ENCODE results near the gene U2AF1L4. TPM values are rescaled to one million over a fixed set of nuclear protein-coding genes. Genes with fewer than 3 reads are reported as not detected.

The U2AF1L4 gene
- polyA plus RNA-seq, 1 donor from 2014 or later = 74.8 TPM

DNA sequence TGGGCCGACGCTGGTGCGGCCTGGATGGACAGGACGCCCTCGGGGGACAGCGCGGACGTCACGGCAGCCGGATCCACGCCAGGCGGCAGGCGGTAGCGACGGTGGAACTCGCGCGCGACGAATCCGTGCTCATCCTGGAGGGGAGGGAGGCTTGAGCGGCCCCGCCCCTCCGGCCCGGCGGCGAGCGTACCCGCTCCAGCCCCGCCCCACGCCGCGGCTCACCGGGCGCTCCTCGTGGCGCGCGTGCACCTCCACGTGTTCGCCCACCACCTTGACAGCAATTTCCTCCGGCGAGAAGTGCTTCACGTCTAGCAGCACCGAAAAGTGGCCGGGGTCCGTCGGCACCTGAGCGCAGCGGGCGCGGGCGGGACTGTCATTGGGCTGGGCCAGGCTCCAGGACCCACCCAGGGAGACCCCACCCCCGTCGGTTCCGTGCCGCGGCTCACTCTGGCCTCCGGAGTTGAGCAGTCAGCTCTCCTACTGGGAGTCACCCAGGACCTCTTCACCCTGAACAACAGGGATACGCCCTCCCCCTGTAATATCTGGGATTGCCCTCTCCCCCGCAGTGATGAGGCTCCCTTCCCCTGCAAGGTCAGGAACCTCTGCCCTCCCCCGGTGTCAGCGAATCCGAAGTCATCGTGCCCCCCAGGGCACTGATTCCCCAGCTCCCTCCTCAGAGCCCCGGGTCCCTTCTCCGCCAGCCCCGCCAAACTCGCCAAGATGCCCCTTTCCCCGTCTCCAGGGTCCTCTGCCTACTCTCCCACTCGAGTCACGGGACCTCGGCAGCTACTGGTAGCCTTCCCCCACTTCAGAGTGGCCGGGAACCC lies 10.5 kb upstream of the U2AF1L4 start:
- H3K9me3 Mint-ChIP-seq = peaks cover 0 to 2% (median 0%) of the 10 kb centered on the region in 3 donors
- H3K4me1 Mint-ChIP-seq = peaks cover 6 to 10% (median 9%) of the 10 kb centered on the region in 3 donors
- H3K4me3 Mint-ChIP-seq = peak overlapping the region; percentile 30 to 69 (median 55)
- peaks cover 13% of the 10 kb centered on the region for H3K27me3 Mint-ChIP-seq
- H3K36me3 Mint-ChIP-seq = no peaks in the 10 kb centered on the region
- H3K27ac Mint-ChIP-seq = peak overlapping the region in 2 of 3 donors; percentile 39 to 59

DNA sequence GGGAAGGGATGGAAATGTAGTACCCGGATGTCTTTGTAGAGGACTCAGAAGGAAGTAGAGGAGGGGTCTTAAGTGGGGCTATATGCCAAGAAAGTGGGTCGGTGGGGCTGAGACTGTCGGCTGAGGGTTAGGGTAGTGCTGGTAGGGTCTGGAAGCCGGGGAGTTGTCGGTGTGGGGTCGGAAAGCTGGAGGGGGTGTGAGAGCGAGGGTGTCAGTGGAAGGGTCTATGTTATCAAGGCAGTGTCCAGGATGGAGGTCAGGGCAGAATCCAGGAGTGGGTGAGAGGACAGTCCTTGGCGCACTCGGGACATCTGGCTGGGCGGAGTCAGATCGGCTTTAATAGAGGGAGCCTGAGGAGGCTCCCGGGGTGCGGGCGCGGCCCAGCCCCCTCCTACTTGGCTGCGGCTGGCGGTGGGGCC lies 9.9 kb upstream of the U2AF1L4 start:
- no peaks in the 10 kb centered on the region for H3K36me3 Mint-ChIP-seq
- H3K9me3 Mint-ChIP-seq = peaks cover 0 to 2% (median 0%) of the 10 kb centered on the region in 3 donors
- peak overlapping the region in 2 of 4 donors; percentile 6 to 78 for H3K4me3 Mint-ChIP-seq
- peaks cover 6 to 11% (median 10%) of the 10 kb centered on the region in 3 donors for H3K4me1 Mint-ChIP-seq
- H3K27ac Mint-ChIP-seq = no peak overlapping the region
- H3K27me3 Mint-ChIP-seq = peaks cover 13% of the 10 kb centered on the region

DNA sequence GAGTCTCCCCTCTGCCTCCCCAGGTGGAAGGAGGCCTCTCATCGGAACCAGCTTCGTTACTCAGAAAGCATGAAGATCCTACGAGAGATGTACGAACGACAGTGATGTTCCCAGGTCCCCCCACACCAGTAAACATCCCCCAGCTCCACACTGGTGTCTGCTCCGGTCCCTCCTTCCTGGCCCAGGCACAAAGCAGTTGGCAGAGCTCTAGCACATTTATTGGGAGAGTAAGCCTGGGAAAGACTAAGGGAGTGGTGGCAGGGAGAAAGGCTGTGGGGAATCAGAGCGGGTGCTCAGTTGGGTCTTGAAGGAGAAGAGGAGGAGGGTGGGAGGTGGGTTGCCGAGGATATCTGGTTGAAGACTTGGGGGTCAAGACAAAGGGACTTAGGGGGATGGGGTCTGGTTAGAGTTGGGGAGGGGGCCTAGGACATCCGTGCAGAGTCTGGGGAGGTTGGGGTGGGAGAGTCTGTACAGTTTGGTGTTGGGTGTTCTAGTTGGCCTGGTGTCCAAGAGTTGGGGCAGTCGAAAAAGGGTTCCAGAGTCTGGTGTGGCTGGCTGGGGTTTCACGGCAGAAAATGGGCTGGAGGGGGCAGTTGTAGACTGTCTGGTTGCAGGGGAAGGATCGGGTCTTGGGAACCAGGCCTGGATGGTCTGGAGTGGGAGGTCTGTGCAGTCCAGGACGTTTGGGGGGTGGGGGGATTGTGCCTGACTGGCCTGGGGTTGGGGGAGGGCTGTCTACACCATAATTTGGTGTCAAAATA lies 9.3 kb upstream of the U2AF1L4 start:
- Mint-ChIP-seq H3K27ac (no peak overlapping the region), H3K9me3 (peaks cover 0 to 2% (median 0%) of the 10 kb centered on the region in 3 donors), H3K4me3 (peak overlapping the region in 3 of 4 donors; percentile 44 to 78 (median 66)), H3K4me1 (peaks cover 6 to 12% (median 12%) of the 10 kb centered on the region in 3 donors), H3K36me3 (no peaks in the 10 kb centered on the region), H3K27me3 (peaks cover 13% of the 10 kb centered on the region)

DNA sequence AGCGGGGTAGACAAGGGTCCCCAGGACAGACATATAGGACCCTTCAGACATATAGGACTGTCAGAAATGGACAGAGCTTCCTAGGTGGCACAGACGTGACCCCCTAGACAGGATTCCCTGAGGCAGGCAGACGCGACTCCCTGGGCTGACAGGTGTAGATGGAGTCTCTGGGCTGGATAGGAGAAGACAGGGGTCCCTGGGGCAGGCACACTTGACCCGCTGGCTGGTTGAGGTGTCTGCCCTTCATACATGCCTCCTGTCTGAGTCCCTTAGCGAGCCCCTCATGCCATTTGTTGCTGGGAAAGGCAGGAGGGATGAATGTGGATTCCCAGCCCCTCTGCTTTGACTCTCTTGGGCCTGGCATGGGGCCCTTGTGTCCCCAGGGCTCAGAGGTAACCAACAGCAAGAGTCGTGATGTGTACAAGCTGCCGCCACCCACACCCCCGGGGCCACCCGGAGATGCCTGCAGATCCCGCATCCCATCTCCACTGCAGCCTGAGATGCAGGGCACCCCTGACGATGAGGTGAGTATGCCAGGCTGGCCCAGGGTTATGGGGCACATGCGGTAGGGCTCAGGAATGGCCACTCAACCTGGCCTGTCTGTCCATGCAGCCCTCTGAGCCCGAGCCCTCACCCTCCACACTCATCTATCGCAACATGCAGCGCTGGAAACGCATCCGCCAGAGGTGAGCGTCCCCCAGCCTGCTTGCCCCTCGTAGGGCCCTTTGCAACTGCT lies 8.6 kb upstream of the U2AF1L4 start:
- peak overlapping the region in 1 of 4 donors; percentile 66 for H3K4me3 Mint-ChIP-seq
- H3K9me3 Mint-ChIP-seq = peaks cover 0 to 2% (median 0%) of the 10 kb centered on the region in 3 donors

DNA sequence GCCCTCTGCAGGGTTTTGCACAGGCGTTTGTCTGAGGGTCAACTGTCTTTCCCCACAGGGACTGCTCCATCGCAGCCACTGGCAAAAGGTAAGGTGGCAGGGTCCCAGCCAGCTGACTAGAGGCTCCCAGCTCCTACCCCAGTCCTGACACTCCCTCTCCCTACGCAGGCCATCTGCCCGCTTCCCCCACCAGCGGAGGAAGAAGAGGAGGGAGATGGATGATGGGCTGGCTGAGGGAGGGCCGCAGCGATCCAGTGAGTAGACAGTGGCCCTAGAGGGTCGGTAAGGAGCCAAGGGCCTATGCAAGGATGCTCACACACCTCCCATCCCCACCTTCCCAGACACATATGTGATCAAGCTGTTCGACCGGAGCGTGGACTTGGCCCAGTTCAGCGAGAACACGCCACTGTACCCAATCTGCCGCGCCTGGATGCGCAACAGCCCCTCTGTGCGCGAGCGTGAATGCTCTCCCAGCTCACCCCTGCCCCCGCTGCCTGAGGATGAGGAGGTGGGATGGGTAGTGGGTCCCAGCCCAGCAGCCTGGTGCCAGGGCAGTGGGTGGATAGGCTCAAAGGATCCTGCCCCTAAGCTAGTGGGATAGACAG lies 7.6 kb upstream of the U2AF1L4 start:
- Mint-ChIP-seq H3K4me3 (peak overlapping the region in 1 of 4 donors; percentile 66), H3K4me1 (peaks cover 9 to 20% (median 18%) of the 10 kb centered on the region in 3 donors), H3K9me3 (peaks cover 0 to 2% (median 0%) of the 10 kb centered on the region in 3 donors)

More for the DNA sequence above, 8.6 kb upstream of the U2AF1L4 start:
- Mint-ChIP-seq H3K4me1 (peaks cover 6 to 14% (median 14%) of the 10 kb centered on the region in 3 donors), H3K36me3 (no peaks in the 10 kb centered on the region), H3K27ac (peak overlapping the region in 1 of 3 donors; percentile 21), H3K27me3 (peaks cover 13% of the 10 kb centered on the region)

DNA sequence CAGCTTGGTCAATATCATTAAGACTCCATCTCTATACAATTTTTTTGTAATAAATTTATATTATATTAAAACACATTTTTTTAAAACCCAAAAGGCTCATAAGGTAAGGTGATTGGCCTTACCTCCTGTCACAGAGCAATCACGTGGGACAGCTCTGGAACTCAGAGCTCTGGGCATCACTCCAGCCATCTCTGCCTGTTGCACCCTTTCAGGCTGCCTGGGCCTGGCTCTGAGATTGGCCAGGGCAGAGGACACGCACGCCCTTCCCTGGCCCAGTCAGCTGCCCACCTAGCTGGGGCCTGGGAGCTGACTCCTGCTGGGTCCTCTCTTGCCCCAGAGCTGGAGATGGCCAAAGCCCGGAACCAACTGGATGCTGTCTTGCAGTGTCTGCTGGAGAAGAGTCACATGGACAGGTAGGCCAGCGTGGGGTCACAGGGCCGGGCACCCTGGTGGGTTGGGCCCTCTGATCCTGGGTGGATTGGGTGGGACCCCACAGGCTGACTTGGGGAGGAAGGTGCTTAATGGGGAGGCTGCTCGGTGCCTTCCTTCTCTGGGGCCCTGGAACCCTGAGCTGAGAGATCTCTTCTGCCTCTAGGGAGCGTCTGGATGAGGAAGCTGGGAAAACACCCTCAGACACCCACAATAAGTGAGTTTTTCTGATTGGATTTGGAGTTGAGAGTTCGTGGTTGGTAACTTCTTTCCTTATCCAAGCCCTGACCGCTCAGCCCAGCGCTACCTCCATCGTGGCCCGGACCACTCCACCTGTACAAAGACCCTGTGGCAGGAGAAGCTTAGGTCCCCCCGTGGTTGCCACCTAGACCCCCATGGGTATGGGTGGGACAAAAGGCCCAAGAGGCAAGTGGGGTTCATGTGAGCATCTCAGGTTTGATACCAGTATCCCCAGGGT lies 6.9 kb upstream of the U2AF1L4 start:
- H3K4me3 Mint-ChIP-seq = no peak overlapping the region
- peaks cover 7 to 21% (median 16%) of the 10 kb centered on the region in 3 donors for H3K4me1 Mint-ChIP-seq
- peaks cover 0 to 2% (median 0%) of the 10 kb centered on the region in 3 donors for H3K9me3 Mint-ChIP-seq
- H3K36me3 Mint-ChIP-seq = no peaks in the 10 kb centered on the region
- H3K27me3 Mint-ChIP-seq = peaks cover 10% of the 10 kb centered on the region
- H3K27ac Mint-ChIP-seq = no peak overlapping the region

More for the DNA sequence above, 7.6 kb upstream of the U2AF1L4 start:
- Mint-ChIP-seq H3K27me3 (peaks cover 12% of the 10 kb centered on the region), H3K36me3 (no peaks in the 10 kb centered on the region), H3K27ac (no peak overlapping the region)

DNA sequence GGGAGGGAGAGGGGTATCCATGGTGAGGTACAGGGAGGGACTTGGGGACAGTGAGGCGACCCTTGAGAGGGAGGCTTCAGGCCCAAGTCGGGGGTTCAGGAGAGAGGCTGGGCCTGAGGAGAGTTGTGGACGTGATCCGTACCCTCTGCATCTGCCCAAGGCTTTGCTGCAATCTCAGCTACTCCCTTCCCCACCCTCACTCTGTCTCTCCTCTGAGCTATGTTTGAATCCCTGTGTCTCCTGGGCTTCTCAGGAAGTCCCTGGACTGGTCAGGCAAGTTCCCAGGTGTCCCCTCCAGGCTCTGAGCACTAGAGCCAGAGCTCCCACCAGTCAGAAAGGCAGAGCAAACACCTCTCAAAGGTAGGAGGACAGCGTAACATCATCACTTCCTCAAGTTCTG lies 4.9 kb upstream of the U2AF1L4 start:
- H3K4me3 Mint-ChIP-seq = peak overlapping the region in 3 of 4 donors; percentile 72 to 78 (median 73)
- peaks cover 3% of the 10 kb centered on the region for H3K27me3 Mint-ChIP-seq
- no peak overlapping the region for H3K27ac Mint-ChIP-seq
- H3K36me3 Mint-ChIP-seq = no peaks in the 10 kb centered on the region
- H3K9me3 Mint-ChIP-seq = no peaks in the 10 kb centered on the region
- peaks cover 14 to 29% (median 24%) of the 10 kb centered on the region in 3 donors for H3K4me1 Mint-ChIP-seq

DNA sequence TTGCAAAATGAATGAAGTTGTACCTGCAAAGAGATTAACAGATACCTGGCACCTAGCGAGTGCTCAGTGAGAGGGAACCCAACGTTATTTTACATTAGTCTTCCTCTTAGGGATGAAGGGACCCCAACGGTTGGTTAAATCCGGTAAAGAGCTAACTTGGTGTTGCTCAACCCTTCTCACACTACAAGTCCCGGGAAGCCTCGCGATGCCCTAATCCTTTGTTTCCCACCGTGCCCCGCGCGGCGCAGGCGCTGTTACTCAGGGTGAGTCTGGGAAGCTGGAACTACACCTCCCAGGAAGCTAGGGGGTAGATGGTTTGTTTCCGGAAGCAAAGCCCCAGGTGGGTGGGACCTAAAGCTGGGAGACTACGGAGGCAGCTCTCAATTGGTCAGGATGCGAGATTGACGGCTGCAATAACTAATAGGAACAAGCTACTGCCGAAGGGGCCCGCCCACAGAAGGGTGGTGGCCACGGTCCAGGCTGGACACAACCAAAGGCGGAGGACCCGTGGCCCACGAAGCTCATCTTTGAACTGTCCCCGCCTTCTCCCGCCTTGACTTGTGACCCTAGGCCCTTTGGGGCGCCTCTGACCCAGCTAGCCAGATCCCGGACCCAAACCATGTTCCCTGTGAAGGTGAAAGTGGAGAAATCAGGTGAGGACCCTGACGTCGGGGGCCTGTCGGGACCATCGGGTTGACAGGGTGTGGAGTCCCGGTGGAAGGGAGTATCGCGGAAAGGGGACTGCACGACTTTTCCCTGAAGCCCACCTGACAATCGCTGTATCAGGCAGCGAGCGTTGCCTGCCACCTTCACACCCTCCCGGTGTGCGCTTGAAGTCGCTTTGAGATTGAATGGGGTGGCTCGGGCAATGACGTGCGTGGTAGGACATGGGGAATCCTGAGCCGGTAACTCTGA lies 3.1 kb upstream of the U2AF1L4 start, which contains the start of gene LIN37:
Gene LIN37 (plus strand): TSS at position 471 of the 915 bp plus-strand sequence. CDS start 149 bp downstream, at position 620.
- Mint-ChIP-seq H3K27me3 (no peaks in the 10 kb centered on the region), H3K4me3 (peak within 1 kb of the TSS; percentile 84 to 99 (median 98)), H3K9me3 (no peaks in the 10 kb centered on the region), H3K36me3 (peaks cover 2% of the 10 kb centered on the region), H3K4me1 (peaks cover 14 to 40% (median 32%) of the 10 kb centered on the region in 3 donors), H3K27ac (peak within 1 kb of the TSS; percentile 69 to 97 (median 80))

DNA sequence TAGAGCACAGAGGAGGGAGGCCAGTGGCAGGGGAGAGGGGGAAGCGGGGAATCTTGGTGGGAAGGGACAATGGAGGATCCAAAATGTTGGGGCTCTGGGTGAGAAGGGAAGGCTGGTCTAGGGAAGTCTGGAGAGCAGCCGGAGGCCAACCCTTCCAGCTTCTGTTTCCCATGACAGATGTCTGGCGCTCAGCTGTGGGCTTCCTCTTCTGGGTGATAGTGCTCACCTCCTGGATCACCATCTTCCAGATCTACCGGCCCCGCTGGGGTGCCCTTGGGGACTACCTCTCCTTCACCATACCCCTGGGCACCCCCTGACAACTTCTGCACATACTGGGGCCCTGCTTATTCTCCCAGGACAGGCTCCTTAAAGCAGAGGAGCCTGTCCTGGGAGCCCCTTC lies 1.3 kb upstream of the U2AF1L4 start:
- Mint-ChIP-seq H3K4me3 (peak overlapping the region; percentile 96 to 100 (median 100)), H3K9me3 (no peaks in the 10 kb centered on the region), H3K27me3 (no peaks in the 10 kb centered on the region), H3K36me3 (peaks cover 8% of the 10 kb centered on the region), H3K4me1 (peaks cover 20 to 47% (median 42%) of the 10 kb centered on the region in 3 donors), H3K27ac (peak overlapping the region in 1 of 3 donors; percentile 39)

DNA sequence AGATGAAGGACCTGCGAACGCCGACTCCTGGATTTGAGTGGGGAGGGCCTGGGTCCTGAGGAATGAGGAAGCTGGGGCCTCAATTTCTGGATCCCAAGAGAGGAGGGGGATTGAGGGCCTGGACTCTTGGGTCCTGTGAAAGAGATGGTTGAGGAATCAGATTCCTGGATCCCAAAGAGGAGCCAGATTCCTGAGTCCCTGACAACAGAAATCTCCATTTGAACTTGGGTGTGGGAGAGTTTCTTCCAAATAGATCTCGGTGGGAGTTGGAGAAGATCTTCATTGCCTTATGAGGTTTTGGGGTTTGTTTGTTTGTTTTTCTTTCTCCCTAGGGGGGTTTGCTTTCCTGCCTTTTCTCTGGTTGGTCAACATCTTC lies 857 bp upstream of the U2AF1L4 start:
- Mint-ChIP-seq H3K4me3 (peak overlapping the region; percentile 96 to 100 (median 100)), H3K9me3 (no peaks in the 10 kb centered on the region), H3K36me3 (peaks cover 8% of the 10 kb centered on the region), H3K27ac (peak overlapping the region; percentile 39 to 99 (median 67)), H3K4me1 (peaks cover 20 to 47% (median 42%) of the 10 kb centered on the region in 3 donors), H3K27me3 (no peaks in the 10 kb centered on the region)

DNA sequence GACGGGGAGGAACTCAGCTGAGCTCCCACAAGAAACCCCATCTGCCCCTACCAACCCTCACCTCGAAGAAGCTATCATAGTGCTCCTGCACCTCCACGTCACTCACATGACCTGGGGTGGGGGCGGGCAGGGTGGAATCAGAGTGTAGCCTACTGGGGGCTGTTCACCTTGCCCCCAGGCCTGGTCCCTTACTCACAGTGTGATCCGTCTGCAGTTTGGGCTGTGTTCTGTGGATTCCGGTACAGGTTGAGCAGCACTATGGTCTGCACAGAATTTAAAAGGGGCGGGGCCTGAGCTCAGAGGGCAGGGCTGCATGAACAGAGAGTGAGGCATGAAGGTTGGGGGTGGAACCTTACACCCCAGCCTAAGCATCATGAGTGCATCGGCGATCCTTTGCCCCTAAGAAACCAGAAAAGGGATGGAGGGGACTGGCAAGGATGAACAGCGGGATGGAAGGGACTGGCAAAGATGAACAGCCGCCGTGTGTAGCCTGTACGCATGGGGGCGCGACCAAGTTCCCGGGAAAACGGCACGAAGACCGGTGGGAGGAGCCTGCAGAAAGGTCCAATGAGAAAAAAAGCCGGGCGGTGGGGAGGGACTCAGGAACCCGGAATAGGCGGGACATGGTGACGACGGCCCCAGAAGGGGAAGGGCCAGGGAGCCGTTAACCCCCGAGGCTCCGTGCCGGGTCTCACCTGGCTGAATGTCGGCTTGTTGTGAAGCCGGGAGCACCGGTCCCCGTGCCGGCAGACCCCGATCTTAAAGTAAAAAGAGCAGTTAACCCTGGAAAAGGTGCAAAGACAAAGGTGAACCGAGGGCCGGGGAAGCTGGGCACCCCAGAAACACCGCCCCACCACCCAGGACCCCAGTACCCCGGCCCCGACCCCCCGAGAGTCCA lies 539 bp downstream of the U2AF1L4 start:
- H3K4me1 Mint-ChIP-seq = peaks cover 20 to 46% (median 39%) of the 10 kb centered on the region in 3 donors
- peak overlapping the region; percentile 99 to 100 (median 99) for H3K27ac Mint-ChIP-seq
- peak overlapping the region; percentile 96 to 100 (median 100) for H3K4me3 Mint-ChIP-seq
- no peaks in the 10 kb centered on the region for H3K9me3 Mint-ChIP-seq
- H3K36me3 Mint-ChIP-seq = peaks cover 8% of the 10 kb centered on the region
- H3K27me3 Mint-ChIP-seq = no peaks in the 10 kb centered on the region
